ENCODE results near the gene OR6K6.

Gene OR6K6

DNA sequence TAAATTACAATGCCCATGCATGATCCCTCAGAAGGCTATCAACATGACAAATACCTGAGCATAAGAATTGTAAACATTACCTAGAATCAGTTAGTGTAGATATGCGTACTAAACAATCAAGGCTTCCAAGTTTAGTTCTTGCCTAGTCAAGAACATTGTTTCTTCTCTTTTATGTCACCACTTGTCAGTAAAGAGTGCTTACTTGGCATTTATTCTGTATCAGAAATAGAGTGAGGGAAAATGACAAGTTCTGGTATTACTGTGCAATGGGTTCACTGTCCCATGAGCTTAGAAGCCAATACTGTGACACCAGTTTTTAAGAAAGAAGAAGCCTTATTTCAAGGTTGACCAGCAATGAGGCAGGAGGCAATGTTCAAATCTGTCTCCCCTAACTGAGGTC lies 49.2 kb downstream of the OR6K6 start:
- DNase-seq = no peak
